Spinal cord (tissue), 10 donors: ENCODE results near the gene MUSK. TPM values are rescaled to one million over a fixed set of nuclear protein-coding genes. Genes with fewer than 3 reads are reported as not detected.
A peak's percentile ranks its signal among the peaks of the same experiment; 100 is the strongest.
"Not testable (repeated sequence)": the region's sequence is repeated elsewhere in the genome, so short reads cannot be mapped to it uniquely, and the experiment has no call there.

Experiments
- DNase-seq, 6 donors: peaks; one replicate each; pipeline versions ENCODE4 v3.0.0 to v3.0.0-alpha.2; 2013 to 2015; ENCODE audit warnings: low spot score in 6 of 6, low read depth in 4 of 6
- H3K27ac ChIP-seq: one replicate; pipeline ENCODE4 v1.5.1; 2013; ENCODE audit warnings: low read depth, low read length, control low read depth
- H3K27me3 ChIP-seq: one replicate; pipeline ENCODE4 v1.6.1; 2013; ENCODE audit warnings: low read length; ENCODE audit not compliant: control insufficient read depth, insufficient read depth
- H3K36me3 ChIP-seq: one replicate; pipeline ENCODE4 v1.6.1; 2013; ENCODE audit warnings: low read length; ENCODE audit not compliant: control insufficient read depth, insufficient read depth
- H3K4me1 ChIP-seq: one replicate; pipeline ENCODE4 v1.6.1; 2013; ENCODE audit warnings: low read length; ENCODE audit not compliant: control insufficient read depth, insufficient read depth
- H3K4me3 ChIP-seq: one replicate; pipeline ENCODE4 v1.5.1; 2013; ENCODE audit warnings: low read depth, low read length, control low read depth
- H3K9me3 ChIP-seq: one replicate; pipeline ENCODE4 v1.6.1; 2013; ENCODE audit warnings: low read length; ENCODE audit not compliant: control insufficient read depth, insufficient read depth
- WGBS: methylation state at CpG from one replicate; pipeline ENCODE4 v1.1.5; 2013; ENCODE audit warnings: missing lambda C conversion rate; ENCODE audit not compliant: insufficient coverage; 5-methylcytosine and 5-hydroxymethylcytosine counted together
- polyA plus RNA-seq, 2 donors: library from polyadenylated mRNA; unstranded; fragments of 120-200 nt; gene quantifications; one replicate each; pipeline ENCODE4 v1.2.1, GENCODE V29; 2013; ENCODE audit not compliant: insufficient read length in 2 of 2
- total RNA-seq, 2 donors: library from RNA; depleted of rRNA in 1 of 2; stranded (reverse); fragments of 120-200 nt in 1 of 2; fragments of >200 nt in 1 of 2; gene quantifications; one replicate each; pipeline versions ENCODE4 v1.2.3 to v1.2.4, GENCODE V29; 2013 to 2014
- donor health status: healthy.

The MUSK gene
- total and polyA plus RNA-seq, 4 donors: 0.87 to 3.4 (median 1.4) TPM

DNA sequence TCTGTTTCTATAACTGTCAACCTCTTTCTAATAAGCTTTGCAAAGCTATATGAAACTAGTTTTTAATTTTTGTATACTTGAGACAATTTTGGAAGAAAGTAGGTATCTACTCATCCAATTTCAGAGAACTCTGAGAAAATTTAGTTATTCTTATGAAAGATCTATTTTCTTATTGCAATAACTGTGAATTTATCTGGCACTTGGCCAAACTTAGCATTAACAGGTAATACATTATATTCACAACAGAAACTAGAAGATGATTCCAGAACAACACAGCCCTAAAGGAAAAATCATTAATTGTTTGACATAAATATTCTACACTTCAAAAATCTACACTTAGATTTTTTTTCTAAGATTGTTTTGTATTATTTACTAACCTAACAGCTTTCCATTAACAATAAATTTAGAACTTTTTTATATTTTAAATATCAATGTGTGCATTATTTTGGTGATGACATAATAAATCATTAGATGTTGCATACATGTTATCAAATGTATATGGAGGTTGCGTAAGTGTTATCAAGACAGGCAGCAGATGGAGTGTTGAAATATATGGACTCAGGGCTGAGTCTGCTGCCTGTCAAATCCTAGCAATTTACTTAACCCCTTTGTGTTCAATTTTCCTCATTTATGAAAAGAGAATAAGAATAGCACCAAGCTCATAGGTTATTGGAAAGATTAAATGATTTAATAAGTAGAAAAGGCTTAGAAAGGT is 141.8 kb downstream of the MUSK start:
- WGBS: no CpG with 5 or more reads among the region's 1 CpG

DNA sequence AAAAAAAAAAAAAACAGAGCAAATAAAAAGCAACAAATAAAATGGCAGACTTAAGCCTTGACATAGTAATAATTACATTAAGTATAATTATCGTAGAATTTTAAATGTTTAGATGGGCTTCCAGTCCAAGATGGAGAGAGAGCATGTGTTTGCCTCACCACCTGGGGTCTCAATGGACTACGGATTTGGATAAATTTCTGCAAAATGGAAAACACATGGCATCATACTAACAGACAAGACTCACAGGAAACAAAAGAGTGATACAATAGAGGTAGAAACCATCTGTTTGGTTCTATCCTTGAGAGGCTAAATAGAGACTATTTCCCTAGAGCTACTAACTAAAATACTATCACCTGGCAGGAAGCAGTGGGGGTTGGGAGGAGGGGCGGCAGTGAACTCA is 144.3 kb downstream of the MUSK start:
- DNase-seq: no peak
- WGBS: 80% methylated on average over 1 of the region's 3 CpGs
- Histone ChIP-seq H3K4me3 (no peak overlapping the region), H3K36me3 (no peaks in the 10 kb centered on the region), H3K27me3 (no peaks in the 10 kb centered on the region), H3K9me3 (no peaks in the 10 kb centered on the region), H3K27ac (no peak overlapping the region), H3K4me1 (no peaks in the 10 kb centered on the region)

More for the DNA sequence above, 141.8 kb downstream of the MUSK start:
- no peak overlapping the region for H3K4me3 ChIP-seq
- no peaks in the 10 kb centered on the region for H3K36me3 ChIP-seq
- no peaks in the 10 kb centered on the region for H3K4me1 ChIP-seq
- DNase-seq: no peak
- H3K27ac ChIP-seq: no peak overlapping the region
- H3K9me3 ChIP-seq: no peaks in the 10 kb centered on the region
- H3K27me3 ChIP-seq: no peaks in the 10 kb centered on the region

DNA sequence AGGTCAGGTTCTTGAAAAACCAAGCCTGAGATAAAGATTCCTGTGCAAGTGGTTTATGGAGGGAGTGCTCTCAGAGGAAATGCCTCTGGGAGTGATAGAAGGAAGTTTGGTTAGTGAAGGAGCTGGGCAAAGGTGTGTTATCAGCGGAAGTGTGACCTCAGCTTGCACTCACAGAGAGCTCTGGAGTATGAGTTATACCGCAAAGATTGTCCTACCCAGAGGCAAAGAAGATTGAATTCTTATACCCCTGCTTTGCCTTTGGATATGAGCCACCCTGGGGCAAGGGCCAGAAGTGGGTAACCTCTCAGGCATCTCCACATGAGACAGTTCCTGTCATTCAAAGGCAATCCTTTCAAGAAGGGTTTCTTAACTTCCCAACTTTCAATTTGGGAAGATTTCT is 145.6 kb downstream of the MUSK start:
- Histone ChIP-seq H3K4me1 (no peaks in the 10 kb centered on the region), H3K4me3 (no peak overlapping the region), H3K9me3 (no peaks in the 10 kb centered on the region), H3K27me3 (no peaks in the 10 kb centered on the region), H3K27ac (no peak overlapping the region), H3K36me3 (no peaks in the 10 kb centered on the region)
- no peak for DNase-seq
- WGBS: 100% methylated on average over 1 of the region's 2 CpGs

DNA sequence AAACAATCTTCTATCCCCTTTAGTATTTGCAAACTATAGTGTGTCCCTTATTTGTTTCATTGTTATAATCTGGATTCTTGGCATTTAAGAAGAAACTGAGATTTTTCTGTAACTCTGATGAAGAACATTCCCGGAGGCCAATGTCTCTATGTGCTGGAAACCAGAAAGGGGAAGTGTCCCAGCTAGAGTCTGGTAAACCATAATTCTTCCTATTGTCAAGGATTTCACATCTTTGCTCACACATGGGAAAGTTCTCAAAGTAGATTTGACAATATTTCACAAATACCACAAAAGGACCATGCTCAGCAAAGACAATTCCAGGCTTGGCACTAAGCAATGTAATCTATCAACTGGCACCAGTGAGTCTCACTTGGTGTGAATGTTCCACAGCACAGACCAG is 146.8 kb downstream of the MUSK start:
- Histone ChIP-seq H3K9me3 (no peaks in the 10 kb centered on the region), H3K36me3 (no peaks in the 10 kb centered on the region), H3K4me1 (no peaks in the 10 kb centered on the region), H3K4me3 (no peak overlapping the region), H3K27me3 (no peaks in the 10 kb centered on the region), H3K27ac (no peak overlapping the region)
- peak in 5 of 6 donors; percentile 17 to 76 (median 23) for DNase-seq
- WGBS: 0% methylated on average over 1 of the region's 1 CpG

DNA sequence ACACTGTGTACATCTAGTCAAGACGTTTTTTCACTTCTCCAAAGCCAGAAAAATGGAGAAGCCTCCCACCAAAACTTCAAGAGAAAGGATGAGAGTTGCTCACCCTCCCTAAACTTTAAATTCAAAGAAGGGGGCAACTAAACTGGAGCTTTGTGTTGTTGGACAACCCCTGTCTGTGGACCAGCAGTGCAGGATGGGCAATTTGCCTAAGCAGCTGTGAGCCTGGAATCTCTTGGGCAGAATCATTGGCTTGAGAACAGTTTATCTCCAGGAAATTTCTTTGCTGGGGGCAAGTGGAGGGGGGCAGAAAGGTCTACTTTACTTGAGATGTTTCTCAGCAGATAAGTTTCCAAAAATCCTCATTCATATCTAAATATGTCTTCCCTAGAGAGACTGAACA is 151.8 kb downstream of the MUSK start:
- Histone ChIP-seq H3K27ac (no peak overlapping the region), H3K27me3 (no peaks in the 10 kb centered on the region), H3K9me3 (peaks cover 4% of the 10 kb centered on the region), H3K4me3 (no peak overlapping the region), H3K4me1 (no peaks in the 10 kb centered on the region), H3K36me3 (no peaks in the 10 kb centered on the region)
- 63% methylated on average over 1 of the region's 1 CpG for WGBS
- no peak for DNase-seq

DNA sequence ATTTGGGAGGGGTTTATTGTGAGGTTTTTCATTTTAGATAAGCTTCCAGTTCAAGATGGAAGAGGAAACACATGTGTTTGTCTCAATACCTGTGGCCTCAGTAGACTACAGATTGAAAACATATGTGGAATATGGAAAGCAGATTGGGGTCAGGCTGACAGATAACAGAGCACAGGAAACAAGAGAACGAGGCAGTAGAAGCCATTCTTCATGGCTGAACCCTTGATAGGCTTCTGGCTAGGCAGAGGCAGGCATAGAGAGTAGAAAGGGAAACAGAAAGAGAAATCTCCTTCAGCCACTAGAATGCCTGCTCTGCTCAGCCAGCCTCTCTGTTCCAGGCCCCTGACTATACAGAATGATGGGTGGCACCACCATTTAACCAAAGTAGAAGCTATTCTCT is 152.5 kb downstream of the MUSK start:
- no peak for DNase-seq
- peak overlapping the region; percentile 48 for H3K27ac ChIP-seq
- H3K4me3 ChIP-seq: no peak overlapping the region
- WGBS: 86% methylated on average over 1 of the region's 1 CpG
- H3K27me3 ChIP-seq: no peaks in the 10 kb centered on the region
- no peaks in the 10 kb centered on the region for H3K4me1 ChIP-seq
- H3K9me3 ChIP-seq: peaks cover 4% of the 10 kb centered on the region
- H3K36me3 ChIP-seq: no peaks in the 10 kb centered on the region

DNA sequence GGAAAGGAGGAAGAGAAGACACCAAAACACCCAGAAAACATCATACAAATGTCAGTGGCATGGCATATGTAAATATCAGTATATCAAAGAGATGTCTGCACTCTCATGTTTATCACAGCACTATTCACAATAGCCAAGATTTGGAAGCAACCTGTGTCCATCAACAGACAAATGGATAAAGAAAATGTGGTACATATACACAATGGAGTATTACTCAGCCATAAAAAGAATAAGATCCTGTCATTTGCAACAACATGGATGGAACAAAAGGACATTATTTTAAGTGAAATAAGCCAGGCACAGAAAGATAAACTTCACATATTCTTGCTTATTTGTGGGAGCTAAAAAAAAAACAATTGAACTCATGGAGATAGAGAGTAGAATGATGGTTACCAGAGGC is 156.5 kb downstream of the MUSK start:
- H3K9me3 ChIP-seq, H3K27ac ChIP-seq, H3K36me3 ChIP-seq, DNase-seq, H3K27me3 ChIP-seq, H3K4me1 ChIP-seq, H3K4me3 ChIP-seq: not testable (repeated sequence)

DNA sequence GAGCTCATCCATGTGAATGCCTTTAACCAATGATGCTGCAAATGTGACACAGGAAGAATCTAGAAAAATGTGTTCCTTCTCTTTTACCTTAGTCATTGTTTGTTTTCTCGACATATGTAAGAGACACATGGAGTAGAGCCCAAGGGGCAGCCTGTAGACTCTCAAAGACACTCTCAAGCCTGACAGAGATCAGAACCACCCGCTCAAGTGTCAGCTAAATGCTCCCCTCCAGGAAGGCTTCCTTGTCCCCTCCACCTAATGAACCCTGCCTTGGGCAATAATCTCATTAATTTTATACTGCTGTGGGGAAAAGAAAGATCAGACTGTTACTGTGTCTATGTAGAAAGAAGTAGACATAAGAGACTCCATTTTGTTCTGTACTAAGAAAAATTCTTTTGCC is 157.4 kb downstream of the MUSK start:
- Histone ChIP-seq H3K36me3 (no peaks in the 10 kb centered on the region), H3K4me3 (no peak overlapping the region), H3K27ac (no peak overlapping the region), H3K9me3 (peaks cover 4% of the 10 kb centered on the region), H3K4me1 (no peaks in the 10 kb centered on the region), H3K27me3 (no peaks in the 10 kb centered on the region)
- 60% methylated on average over 1 of the region's 2 CpGs for WGBS
- no peak for DNase-seq

DNA sequence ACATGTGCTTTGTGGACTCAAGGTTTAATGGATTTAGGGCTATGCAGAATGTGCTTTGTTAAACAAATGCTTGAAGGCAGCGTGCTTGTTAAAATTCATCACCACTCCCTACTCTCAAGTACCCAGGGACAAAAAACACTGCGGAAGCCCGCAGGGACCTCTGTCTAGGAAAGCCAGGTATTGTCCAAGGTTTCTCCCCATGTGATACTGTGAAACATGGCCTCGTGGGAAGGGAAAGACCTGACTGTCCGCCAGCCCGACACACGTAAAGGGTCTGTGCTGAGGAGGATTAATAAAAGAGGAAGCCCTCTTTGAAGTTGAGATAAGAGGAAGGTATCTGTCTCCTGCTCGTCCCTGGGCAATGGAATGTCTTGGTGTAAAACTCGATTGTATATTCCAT is 157.8 kb downstream of the MUSK start:
- not testable (repeated sequence) for H3K36me3 ChIP-seq, DNase-seq, H3K4me3 ChIP-seq, H3K27me3 ChIP-seq, H3K4me1 ChIP-seq, H3K27ac ChIP-seq, H3K9me3 ChIP-seq
- whole genome bisulfite sequencing: 26% methylated on average over 3 of the region's 9 CpGs

DNA sequence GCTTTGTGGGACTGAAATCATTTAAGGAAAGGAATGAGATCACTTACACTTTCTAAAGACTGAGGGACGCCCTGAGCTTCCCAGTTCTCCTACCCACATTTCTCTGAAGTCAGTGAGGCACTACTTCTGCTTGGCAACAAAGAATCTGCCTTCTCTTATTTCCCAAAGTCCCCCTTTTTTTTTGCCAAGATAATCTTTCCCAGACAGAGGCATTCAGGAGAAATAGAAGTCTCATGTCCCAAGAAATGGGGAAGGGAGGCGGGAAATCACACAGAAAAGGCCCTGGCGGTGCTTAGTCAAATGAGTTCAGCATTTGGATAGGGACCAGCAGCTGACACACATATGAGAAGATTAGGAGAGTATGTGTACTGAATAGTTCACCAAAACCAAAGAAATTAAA is 159.7 kb downstream of the MUSK start:
- H3K27me3 ChIP-seq: no peaks in the 10 kb centered on the region
- H3K9me3 ChIP-seq: peaks cover 3% of the 10 kb centered on the region
- H3K36me3 ChIP-seq: no peaks in the 10 kb centered on the region
- H3K4me3 ChIP-seq: no peak overlapping the region
- peak overlapping the region; percentile 44 for H3K27ac ChIP-seq
- 66% methylated on average over 3 of the region's 3 CpGs for WGBS
- H3K4me1 ChIP-seq: no peaks in the 10 kb centered on the region
- DNase-seq: peak in 5 of 6 donors; percentile 21 to 90 (median 43)
